Small intestine (tissue), 7 donors: ENCODE data around the gene ADH1A. TPM values are rescaled to one million over a fixed set of nuclear protein-coding genes. Genes with fewer than 3 reads are reported as not detected.

Experiments
- DNase-seq, 2 donors: peaks; one replicate each; pipeline versions ENCODE4 v3.0.0 to v3.0.0-alpha.2; 2013
- FAIRE-seq: peaks from 2 replicates; lab custom pipeline; 2012; peaks lifted over from hg19 to GRCh38; lab: Jason Lieb, UNC
- H3K27ac ChIP-seq, 3 donors: one replicate each; pipeline ENCODE4 v1.5.1; 2013; ENCODE audit warnings: low read length in 2 of 3, mild to moderate bottlenecking in 2 of 3, control low read depth in 1 of 3, inconsistent platforms in 1 of 3, low read depth in 1 of 3, moderate library complexity in 1 of 3
- H3K27me3 ChIP-seq, 3 donors: one replicate each; pipeline ENCODE4 v1.6.1; 2013; ENCODE audit warnings: low read length in 3 of 3, inconsistent platforms in 1 of 3; ENCODE audit not compliant: control insufficient read depth in 3 of 3, insufficient read depth in 3 of 3
- H3K36me3 ChIP-seq, 3 donors: one replicate each; pipeline ENCODE4 v1.6.1; 2013; ENCODE audit warnings: low read length in 3 of 3, inconsistent platforms in 1 of 3, low read depth in 1 of 3, mild to moderate bottlenecking in 1 of 3, moderate library complexity in 1 of 3; ENCODE audit not compliant: control insufficient read depth in 3 of 3, insufficient read depth in 2 of 3
- H3K4me1 ChIP-seq, 3 donors: one replicate each; pipeline ENCODE4 v1.6.1; 2013; ENCODE audit warnings: low read length in 2 of 3, inconsistent platforms in 1 of 3, low read depth in 1 of 3, mild to moderate bottlenecking in 1 of 3, moderate library complexity in 1 of 3; ENCODE audit not compliant: control insufficient read depth in 3 of 3, insufficient read depth in 2 of 3
- H3K4me3 ChIP-seq, 3 donors: one replicate each; pipeline ENCODE4 v1.5.1; 2013; ENCODE audit warnings: low read length in 3 of 3, control low read depth in 1 of 3, inconsistent platforms in 1 of 3, low read depth in 1 of 3, mild to moderate bottlenecking in 1 of 3, moderate library complexity in 1 of 3
- H3K9me3 ChIP-seq, 2 donors: one replicate each; pipeline ENCODE4 v1.6.1; 2013; ENCODE audit warnings: low read depth in 1 of 2, low read length in 1 of 2; ENCODE audit not compliant: control insufficient read depth in 2 of 2, insufficient read depth in 1 of 2
- WGBS, 3 donors: extraction: QIAGEN DNeasy Blood & Tissue Kit; methylation state at CpG; one replicate each; pipeline ENCODE4 v1.1.7; 2013; 5-methylcytosine and 5-hydroxymethylcytosine counted together
- polyA plus RNA-seq, 4 donors: library from polyadenylated mRNA; stranded (reverse) in 3 of 4; unstranded in 1 of 4; fragments of 200-250 nt in 3 of 4; fragments of 120-200 nt in 1 of 4; gene quantifications; one replicate each; pipeline versions ENCODE4 v1.2.1 to v1.2.3, GENCODE V29; 2013
- donor health status: healthy with polysubstance abuse.
- donor health status: control.
- donor health status: control.
- donor health status: Bipolar disorder and iron deficiency.
- donor health status: healthy.

ADH1A gene
- polyA plus RNA-seq, 4 donors, result 0.16 to 7.0 (median 3.9) TPM

GRCh38 chr4:99301376-99302164, 10.8 kb upstream of the ADH1A start:
- Histone ChIP-seq H3K4me3 (no peak overlapping the region), H3K27ac (peak overlapping the region in 2 of 3 donors; percentile 42 to 85), H3K4me1 (no peaks in the 10 kb centered on the region), H3K9me3 (peaks cover 0 to 2% of the 10 kb centered on the region in 2 donors), H3K36me3 (no peaks in the 10 kb centered on the region), H3K27me3 (no peaks in the 10 kb centered on the region)
- 81 to 86% (median 84%) methylated on average over 7 of the region's 7 CpGs for WGBS, 3 donors
- DNase-seq, result no peak
- FAIRE-seq, result no peak

GRCh38 chr4:99300934-99301333, 10.1 kb upstream of the ADH1A start:
- no peaks in the 10 kb centered on the region for H3K36me3 ChIP-seq
- no peak overlapping the region for H3K4me3 ChIP-seq
- H3K9me3 ChIP-seq, result peaks cover 0 to 2% of the 10 kb centered on the region in 2 donors
- DNase-seq, result peak; percentile 39 to 62
- H3K4me1 ChIP-seq, result no peaks in the 10 kb centered on the region
- no peak overlapping the region for H3K27ac ChIP-seq
- WGBS, 3 donors, result 30 to 43% (median 36%) methylated on average over 4 of the region's 4 CpGs
- H3K27me3 ChIP-seq, result no peaks in the 10 kb centered on the region
- FAIRE-seq, result no peak

GRCh38 chr4:99293357-99293756, 2.6 kb upstream of the ADH1A start:
- no peak overlapping the region for H3K27ac ChIP-seq
- WGBS, 3 donors, result 80 to 91% (median 84%) methylated on average over 5 of the region's 5 CpGs
- no peaks in the 10 kb centered on the region for H3K27me3 ChIP-seq
- H3K4me1 ChIP-seq, result peaks cover 0 to 4% (median 0%) of the 10 kb centered on the region in 3 donors
- H3K36me3 ChIP-seq, result peaks cover 0 to 6% (median 0%) of the 10 kb centered on the region in 3 donors
- no peak for FAIRE-seq
- H3K4me3 ChIP-seq, result no peak overlapping the region
- no peak for DNase-seq
- peaks cover 0 to 10% of the 10 kb centered on the region in 2 donors for H3K9me3 ChIP-seq

GRCh38 chr4:99285387-99285786, 5.4 kb downstream of the ADH1A start:
- Histone ChIP-seq H3K27me3 (no peaks in the 10 kb centered on the region), H3K27ac (no peak overlapping the region), H3K9me3 (no peaks in the 10 kb centered on the region), H3K36me3 (no peaks in the 10 kb centered on the region), H3K4me3 (no peak overlapping the region), H3K4me1 (no peaks in the 10 kb centered on the region)
- DNase-seq (no peak), FAIRE-seq (no peak)

- H3K27me3 ChIP-seq, result no peaks in the 10 kb centered on the region
- FAIRE-seq, result no peak
- WGBS, 3 donors, result 56 to 79% (median 74%) methylated on average over 2 of the region's 2 CpGs
- H3K36me3 ChIP-seq, result no peaks in the 10 kb centered on the region
- no peak overlapping the region for H3K4me3 ChIP-seq
- H3K27ac ChIP-seq, result no peak overlapping the region
- H3K9me3 ChIP-seq, result no peaks in the 10 kb centered on the region
- no peak for DNase-seq
- no peaks in the 10 kb centered on the region for H3K4me1 ChIP-seq
Measured at GRCh38 chr4:99282731-99283130, 8.1 kb downstream of the ADH1A start.

GRCh38 chr4:99281261-99281660, 9.5 kb downstream of the ADH1A start:
- Histone ChIP-seq H3K9me3 (no peaks in the 10 kb centered on the region), H3K4me3 (no peak overlapping the region), H3K36me3 (no peaks in the 10 kb centered on the region), H3K27ac (no peak overlapping the region), H3K4me1 (no peaks in the 10 kb centered on the region), H3K27me3 (no peaks in the 10 kb centered on the region)
- WGBS, 3 donors, result 91 to 96% (median 94%) methylated on average over 5 of the region's 5 CpGs
- FAIRE-seq, result no peak
- no peak for DNase-seq

- H3K9me3 ChIP-seq, result no peaks in the 10 kb centered on the region
- no peak overlapping the region for H3K4me3 ChIP-seq
- H3K27ac ChIP-seq, result no peak overlapping the region
- WGBS, 3 donors, result 74 to 87% (median 86%) methylated on average over 2 of the region's 2 CpGs
- FAIRE-seq, result no peak
- H3K27me3 ChIP-seq, result no peaks in the 10 kb centered on the region
- H3K36me3 ChIP-seq, result no peaks in the 10 kb centered on the region
- DNase-seq, result no peak
- no peaks in the 10 kb centered on the region for H3K4me1 ChIP-seq
Measured at GRCh38 chr4:99276417-99276816, 14.4 kb downstream of the ADH1A start.

- no peak for FAIRE-seq
- 79 to 86% (median 81%) methylated on average over 3 of the region's 3 CpGs for WGBS, 3 donors
- H3K27ac ChIP-seq, result peak overlapping the region in 1 of 3 donors; percentile 24
Measured at GRCh38 chr4:99275885-99276284, 14.9 kb downstream of the ADH1A start.

More at GRCh38 chr4:99275885-99276284, 14.9 kb downstream of the ADH1A start:
- H3K36me3 ChIP-seq, result no peaks in the 10 kb centered on the region
- H3K4me3 ChIP-seq, result no peak overlapping the region
- no peaks in the 10 kb centered on the region for H3K27me3 ChIP-seq
- no peaks in the 10 kb centered on the region for H3K9me3 ChIP-seq
- peak in 1 of 2 donors; percentile 68 for DNase-seq
- H3K4me1 ChIP-seq, result no peaks in the 10 kb centered on the region
